GM21825 (cell line): ENCODE results near the gene DSC2.
A peak's percentile ranks its signal among the peaks of the same experiment; 100 is the strongest.

Experiments used
- ATAC-seq: cut with Tn5 transposase; IDR thresholded peaks from one replicate; pipeline ENCODE4 v1.9.1; 2021; ENCODE audit warnings: mild to moderate bottlenecking, moderate library complexity; ENCODE audit not compliant: unreplicated experiment

Gene DSC2

GRCh38 chr18:31099450-31100230 is 2.6 kb downstream of the DSC2 start:
- ATAC-seq = no peak

- ATAC-seq = no peak
Measured at GRCh38 chr18:31098878-31099277, 3.3 kb downstream of the DSC2 start.

- ATAC-seq = no peak
Measured at GRCh38 chr18:31097666-31098065, 4.6 kb downstream of the DSC2 start.

- no peak for ATAC-seq
Measured at GRCh38 chr18:31093880-31094279, 8.3 kb downstream of the DSC2 start.

GRCh38 chr18:31093294-31093693 is 8.9 kb downstream of the DSC2 start:
- ATAC-seq = no peak

GRCh38 chr18:31091350-31091749 is 10.9 kb downstream of the DSC2 start:
- ATAC-seq = no peak

GRCh38 chr18:31088532-31088931 is 13.7 kb downstream of the DSC2 start:
- ATAC-seq = no peak

- no peak for ATAC-seq
Measured at GRCh38 chr18:31079973-31080372, 22.2 kb downstream of the DSC2 start.

- ATAC-seq = no peak
Measured at GRCh38 chr18:31077878-31078277, 24.3 kb downstream of the DSC2 start.

GRCh38 chr18:31072175-31072574 is 30.0 kb downstream of the DSC2 start:
- no peak for ATAC-seq

GRCh38 chr18:31070206-31070605 is 32.0 kb downstream of the DSC2 start:
- ATAC-seq = no peak

- no peak for ATAC-seq
Measured at GRCh38 chr18:31066266-31066665, 36.0 kb downstream of the DSC2 start.

GRCh38 chr18:31065036-31065773 is 37.0 kb downstream of the DSC2 start:
- ATAC-seq = no peak

- ATAC-seq = no peak
Measured at GRCh38 chr18:31064130-31064529, 38.1 kb downstream of the DSC2 start.

GRCh38 chr18:31061945-31062344 is 40.3 kb downstream of the DSC2 start:
- ATAC-seq = peak; percentile 42

GRCh38 chr18:31058897-31059296 is 43.3 kb downstream of the DSC2 start:
- no peak for ATAC-seq

- ATAC-seq = no peak
Measured at GRCh38 chr18:31057917-31058316, 44.3 kb downstream of the DSC2 start.

GRCh38 chr18:31057051-31057450 is 45.2 kb downstream of the DSC2 start:
- ATAC-seq = no peak

- no peak for ATAC-seq
Measured at GRCh38 chr18:31056296-31056695, 45.9 kb downstream of the DSC2 start.

GRCh38 chr18:31050635-31051034 is 51.6 kb downstream of the DSC2 start:
- ATAC-seq = no peak

GRCh38 chr18:31049189-31049588 is 53.0 kb downstream of the DSC2 start:
- no peak for ATAC-seq

- no peak for ATAC-seq
Measured at GRCh38 chr18:31048216-31048615, 54.0 kb downstream of the DSC2 start.
